Keratinocyte (primary cell): ENCODE results near the gene IGFBP6. TPM values are rescaled to one million over a fixed set of nuclear protein-coding genes. Genes with fewer than 3 reads are reported as not detected.

Source experiments
- DNase-seq: peaks from one replicate; pipeline ENCODE4 v3.0.0-alpha.2; 2011; ENCODE audit warnings: low read depth, missing footprints, low spot score
- FAIRE-seq: peaks from 2 replicates; lab custom pipeline; 2011; peaks lifted over from hg19 to GRCh38; lab: Jason Lieb, UNC
- H2AFZ ChIP-seq: 2 replicates; pipeline ENCODE4 v1.6.0; 2012; ENCODE audit warnings: low read length, control low read depth, inconsistent platforms; ENCODE audit not compliant: control insufficient read depth
- H3K27ac ChIP-seq: 2 replicates; pipeline ENCODE4 v1.5.1; 2011; ENCODE audit warnings: low read length; ENCODE audit not compliant: control insufficient read depth, insufficient read depth
- H3K27me3 ChIP-seq: 3 replicates; pipeline ENCODE4 v1.6.0; 2011; ENCODE audit warnings: low read length; ENCODE audit not compliant: control insufficient read depth, insufficient read depth; ENCODE audit errors: extremely low read depth
- H3K36me3 ChIP-seq, 2 experiments: 2 replicates in 1 of 2; 3 replicates in 1 of 2; pipeline ENCODE4 v1.5.1; 2011; ENCODE audit warnings: low read length in 2 of 2, mild to moderate bottlenecking in 1 of 2; ENCODE audit not compliant: control insufficient read depth in 2 of 2, insufficient read depth in 2 of 2; ENCODE audit errors: extremely low read depth in 1 of 2
- H3K4me1 ChIP-seq: 3 replicates; pipeline ENCODE4 v1.5.1; 2011; ENCODE audit warnings: low read length; ENCODE audit not compliant: control insufficient read depth, insufficient read depth; ENCODE audit errors: extremely low read depth
- H3K4me2 ChIP-seq: 3 replicates; pipeline ENCODE4 v1.6.0; 2011; ENCODE audit warnings: low read depth, low read length; ENCODE audit not compliant: control insufficient read depth, insufficient read depth; ENCODE audit errors: extremely low read depth
- H3K4me3 ChIP-seq, 3 experiments: fragments of 200-600 bp in 1 of 3; sonication (generic) in 1 of 3; 2 replicates in 2 of 3; 3 replicates in 1 of 3; pipeline ENCODE4 v1.5.1; 2011 to 2016; ENCODE audit warnings: low read length in 3 of 3, mild to moderate bottlenecking in 3 of 3, control low read depth in 2 of 3, inconsistent platforms in 1 of 3, low read depth in 1 of 3, mixed read lengths in 1 of 3, mixed run types in 1 of 3, moderate library complexity in 1 of 3; ENCODE audit not compliant: control insufficient read depth in 2 of 3, insufficient read depth in 2 of 3; ENCODE audit errors: extremely low read depth in 1 of 3
- H3K79me2 ChIP-seq: 2 replicates; pipeline ENCODE4 v1.6.0; 2012; ENCODE audit warnings: low read length; ENCODE audit not compliant: control insufficient read depth, insufficient read depth
- H3K9ac ChIP-seq: 3 replicates; pipeline ENCODE4 v1.6.0; 2011; ENCODE audit warnings: low read length; ENCODE audit not compliant: control insufficient read depth, insufficient read depth; ENCODE audit errors: extremely low read depth
- H3K9me1 ChIP-seq: 3 replicates; pipeline ENCODE4 v1.6.0; 2011; ENCODE audit warnings: low read length; ENCODE audit not compliant: control insufficient read depth, insufficient read depth; ENCODE audit errors: extremely low read depth
- H3K9me3 ChIP-seq: 2 replicates; pipeline ENCODE4 v1.5.1; 2012; ENCODE audit warnings: low read depth, low read length; ENCODE audit not compliant: control insufficient read depth
- H4K20me1 ChIP-seq: 3 replicates; pipeline ENCODE4 v1.6.0; 2011; ENCODE audit warnings: low read length; ENCODE audit not compliant: control insufficient read depth, insufficient read depth; ENCODE audit errors: extremely low read depth
- EZH2 ChIP-seq: IDR thresholded peaks from one replicate; pipeline ENCODE4 v1.6.1; 2012; ENCODE audit warnings: inconsistent platforms, mild to moderate bottlenecking, low read length, moderate library complexity
- dilution Hi-C: fragments of 300-500 bp; cut with MboI; formaldehyde crosslinking; loops from one replicate; pipeline ENCODE4 v1.7.0; 2020; ENCODE audit warnings: low sequenced_read_pairs; ENCODE audit not compliant: extremely low pct_ligation_motif_present
- polyA plus RNA-seq, 5 experiments: library from polyadenylated mRNA; depleted of rRNA in 3 of 5; stranded (reverse) in 3 of 5; stranded (forward) in 1 of 5; unstranded in 1 of 5; fragments of >200 nt; gene quantifications; 1 replicate in 1 of 5; 2 replicates in 3 of 5; 3 replicates in 1 of 5; pipeline versions ENCODE4 v1.2.1 to v1.2.3, GENCODE V29; 2011 to 2012; ENCODE audit warnings: missing spikeins in 2 of 5, low read depth in 1 of 5, low replicate concordance in 1 of 5
- TF ChIP-seq, protein P1 (sequence below), 3 experiments: IDR thresholded peaks in 1 of 3; conservative IDR thresholded peaks in 1 of 3; optimal IDR thresholded peaks in 1 of 3; 2 replicates in 2 of 3; 3 replicates in 1 of 3; pipeline versions ENCODE3 to v1.5.1; 2011; ENCODE audit warnings: low read length in 3 of 3, mild to moderate bottlenecking in 3 of 3, moderate library complexity in 2 of 3, control low read depth in 1 of 3, inconsistent platforms in 1 of 3; ENCODE audit not compliant: insufficient read depth in 2 of 3; ENCODE audit errors: extremely low read depth in 1 of 3

Gene IGFBP6
- polyA plus RNA-seq, 1 donor (not counting 4 experiments of a cell fraction or from before 2014, with no cell fraction given): 30.1 TPM

DNA sequence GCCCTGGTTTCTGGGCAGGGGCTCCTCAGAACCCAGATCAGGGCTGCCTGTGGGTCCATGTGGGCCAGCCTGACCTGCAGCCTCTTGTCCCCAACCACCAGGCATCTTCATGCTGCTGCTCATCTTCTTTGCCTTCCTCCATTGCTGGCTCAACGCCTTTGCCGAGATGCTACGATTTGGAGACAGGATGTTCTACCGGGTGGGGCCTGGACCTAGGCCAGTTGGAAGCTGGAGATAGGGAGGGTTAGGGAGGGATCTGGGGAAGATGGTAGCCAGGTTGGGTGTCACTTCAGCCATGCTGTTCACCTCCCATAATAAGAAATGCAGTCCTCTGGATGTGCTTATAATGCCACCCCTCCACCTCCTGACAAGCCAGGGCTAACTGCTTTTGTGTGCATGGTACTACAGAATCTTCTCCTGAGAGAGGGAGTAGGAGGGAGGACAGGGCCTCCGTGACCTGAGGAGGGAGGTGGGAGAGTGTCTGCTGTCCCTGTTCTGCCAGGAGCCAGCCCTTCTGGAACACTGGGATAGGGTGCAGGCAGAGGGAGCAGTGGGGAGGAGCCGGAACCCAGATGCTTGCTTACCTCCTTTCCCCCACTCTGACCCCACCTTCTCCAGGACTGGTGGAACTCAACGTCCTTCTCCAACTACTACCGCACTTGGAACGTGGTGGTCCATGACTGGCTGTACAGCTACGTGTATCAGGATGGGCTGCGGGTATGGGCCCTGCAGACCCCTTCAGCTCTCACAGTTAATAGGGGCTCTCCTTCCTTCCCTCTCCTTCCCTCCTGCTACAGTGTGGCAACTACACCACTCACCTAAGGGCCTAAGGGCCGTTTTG, 23.4 kb downstream of the IGFBP6 start:
- dilution Hi-C loops: no loop called here
- no peak for TF ChIP-seq EZH2
- TF ChIP-seq, protein P1, sequence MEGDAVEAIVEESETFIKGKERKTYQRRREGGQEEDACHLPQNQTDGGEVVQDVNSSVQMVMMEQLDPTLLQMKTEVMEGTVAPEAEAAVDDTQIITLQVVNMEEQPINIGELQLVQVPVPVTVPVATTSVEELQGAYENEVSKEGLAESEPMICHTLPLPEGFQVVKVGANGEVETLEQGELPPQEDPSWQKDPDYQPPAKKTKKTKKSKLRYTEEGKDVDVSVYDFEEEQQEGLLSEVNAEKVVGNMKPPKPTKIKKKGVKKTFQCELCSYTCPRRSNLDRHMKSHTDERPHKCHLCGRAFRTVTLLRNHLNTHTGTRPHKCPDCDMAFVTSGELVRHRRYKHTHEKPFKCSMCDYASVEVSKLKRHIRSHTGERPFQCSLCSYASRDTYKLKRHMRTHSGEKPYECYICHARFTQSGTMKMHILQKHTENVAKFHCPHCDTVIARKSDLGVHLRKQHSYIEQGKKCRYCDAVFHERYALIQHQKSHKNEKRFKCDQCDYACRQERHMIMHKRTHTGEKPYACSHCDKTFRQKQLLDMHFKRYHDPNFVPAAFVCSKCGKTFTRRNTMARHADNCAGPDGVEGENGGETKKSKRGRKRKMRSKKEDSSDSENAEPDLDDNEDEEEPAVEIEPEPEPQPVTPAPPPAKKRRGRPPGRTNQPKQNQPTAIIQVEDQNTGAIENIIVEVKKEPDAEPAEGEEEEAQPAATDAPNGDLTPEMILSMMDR (optimal IDR thresholded peaks at IDR 0.05 in 1 of 3, IDR thresholded peaks at IDR 0.05 in 1 of 3, conservative IDR thresholded peaks at IDR 0.05 in 1 of 3; ENCODE audit: extremely low read depth in 1 of 3, insufficient read depth in 2 of 3, low read length in 3 of 3): no peak
- H2AFZ ChIP-seq: no peak overlapping the region

DNA sequence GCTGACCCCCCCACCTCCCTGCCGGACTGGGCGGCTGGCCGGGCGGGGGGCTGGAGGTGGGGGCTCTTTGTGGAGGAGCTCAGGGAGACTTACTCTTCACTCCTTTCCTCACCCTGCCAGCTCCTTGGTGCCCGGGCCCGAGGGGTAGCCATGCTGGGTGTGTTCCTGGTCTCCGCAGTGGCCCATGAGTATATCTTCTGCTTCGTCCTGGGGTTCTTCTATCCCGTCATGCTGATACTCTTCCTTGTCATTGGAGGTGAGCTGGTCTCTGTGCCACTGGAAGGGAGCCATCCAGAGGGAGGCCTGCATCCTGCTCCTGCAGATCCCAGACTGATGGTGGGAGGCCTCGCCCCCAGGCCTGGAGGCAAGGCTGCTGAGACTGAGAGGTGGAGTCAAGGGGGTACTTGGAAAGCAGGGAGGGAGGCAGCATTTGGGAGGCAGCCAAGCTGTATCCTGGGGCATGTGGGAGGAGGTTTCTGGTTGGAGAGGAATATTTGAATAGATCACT, 25.5 kb downstream of the IGFBP6 start:
- FAIRE-seq: no peak
- no peak overlapping the region for H3K4me3 ChIP-seq
- dilution Hi-C loops: no loop called here
- H3K4me1 ChIP-seq: peaks cover 6% of the 10 kb centered on the region
- H3K9me1 ChIP-seq: peaks cover 2% of the 10 kb centered on the region
- H3K79me2 ChIP-seq: no peaks in the 10 kb centered on the region
- H4K20me1 ChIP-seq: no peaks in the 10 kb centered on the region
- no peak overlapping the region for H3K4me2 ChIP-seq
- no peak for TF ChIP-seq EZH2
- TF ChIP-seq, protein P1 (optimal IDR thresholded peaks at IDR 0.05 in 1 of 3, IDR thresholded peaks at IDR 0.05 in 1 of 3, conservative IDR thresholded peaks at IDR 0.05 in 1 of 3; ENCODE audit: extremely low read depth in 1 of 3, insufficient read depth in 2 of 3, low read length in 3 of 3): no peak
- H2AFZ ChIP-seq: no peak overlapping the region
- H3K9ac ChIP-seq: no peak overlapping the region
- H3K36me3 ChIP-seq: no peaks in the 10 kb centered on the region
- H3K27ac ChIP-seq: no peak overlapping the region
- no peaks in the 10 kb centered on the region for H3K27me3 ChIP-seq
- no peaks in the 10 kb centered on the region for H3K9me3 ChIP-seq
- no peak for DNase-seq

More for the DNA sequence above, 23.4 kb downstream of the IGFBP6 start:
- no peak for DNase-seq
- no peak overlapping the region for H3K27ac ChIP-seq
- H4K20me1 ChIP-seq: no peaks in the 10 kb centered on the region
- no peak overlapping the region for H3K4me2 ChIP-seq
- no peak for FAIRE-seq
- H3K9me3 ChIP-seq: no peaks in the 10 kb centered on the region
- no peak overlapping the region for H3K9ac ChIP-seq
- peaks cover 2% of the 10 kb centered on the region for H3K9me1 ChIP-seq
- no peak overlapping the region for H3K4me3 ChIP-seq
- no peaks in the 10 kb centered on the region for H3K79me2 ChIP-seq
- peaks cover 6% of the 10 kb centered on the region for H3K4me1 ChIP-seq
- no peaks in the 10 kb centered on the region for H3K27me3 ChIP-seq
- no peaks in the 10 kb centered on the region for H3K36me3 ChIP-seq
